ENCODE results near the gene ADRB1.

ADRB1 gene

GRCh38 chr10:114026189-114027040 lies 17.3 kb upstream of the ADRB1 start:
- DNase-seq = no peak

GRCh38 chr10:114027041-114027394 lies 16.6 kb upstream of the ADRB1 start:
- no peak for DNase-seq

GRCh38 chr10:114027951-114028350 lies 15.7 kb upstream of the ADRB1 start:
- DNase-seq = no peak

- DNase-seq = no peak
Observed at GRCh38 chr10:114028425-114028824, 15.2 kb upstream of the ADRB1 start.

- DNase-seq = no peak
Observed at GRCh38 chr10:114029655-114030054, 14.0 kb upstream of the ADRB1 start.

- DNase-seq = no peak
Observed at GRCh38 chr10:114030140-114030539, 13.5 kb upstream of the ADRB1 start.

- DNase-seq = no peak
Observed at GRCh38 chr10:114031073-114031972, 12.3 kb upstream of the ADRB1 start.

- DNase-seq = no peak
Observed at GRCh38 chr10:114033566-114033965, 10.1 kb upstream of the ADRB1 start.

- DNase-seq = no peak
Observed at GRCh38 chr10:114034923-114035645, 8.6 kb upstream of the ADRB1 start.

- DNase-seq = no peak
Observed at GRCh38 chr10:114035791-114036190, 7.9 kb upstream of the ADRB1 start.

GRCh38 chr10:114038819-114039218 lies 4.8 kb upstream of the ADRB1 start:
- DNase-seq = no peak

- no peak for DNase-seq
Observed at GRCh38 chr10:114041166-114041565, 2.5 kb upstream of the ADRB1 start.

- DNase-seq = peak; percentile 13
Observed at GRCh38 chr10:114042895-114043531, 653 bp upstream of the ADRB1 start.

- DNase-seq = no peak
Observed at GRCh38 chr10:114044247-114045135, 825 bp downstream of the ADRB1 start.

- DNase-seq = no peak
Observed at GRCh38 chr10:114045136-114046086, 1.7 kb downstream of the ADRB1 start.

- DNase-seq = no peak
Observed at GRCh38 chr10:114046087-114046458, 2.4 kb downstream of the ADRB1 start.

GRCh38 chr10:114048472-114048871 lies 4.8 kb downstream of the ADRB1 start:
- DNase-seq = no peak

- no peak for DNase-seq
Observed at GRCh38 chr10:114051714-114052113, 8.0 kb downstream of the ADRB1 start.

- no peak for DNase-seq
Observed at GRCh38 chr10:114052255-114052654, 8.6 kb downstream of the ADRB1 start.

GRCh38 chr10:114053946-114054345 lies 10.3 kb downstream of the ADRB1 start:
- DNase-seq = no peak

- DNase-seq = no peak
Observed at GRCh38 chr10:114057855-114058254, 14.2 kb downstream of the ADRB1 start.
